HT1080 (cell line): ENCODE measurements around the gene CEP85. TPM values are rescaled to one million over a fixed set of nuclear protein-coding genes. Genes with fewer than 3 reads are reported as not detected.
"Not testable (repeated sequence)": the region's sequence is repeated elsewhere in the genome, so short reads cannot be mapped to it uniquely, and the experiment has no call there.

Experiments used
- DNase-seq: peaks from one replicate; pipeline ENCODE4 v3.0.0-alpha.2; 2015; ENCODE audit warnings: low read depth
- total RNA-seq: library from RNA; depleted of rRNA; stranded (reverse); fragments of >200 nt; shearing (Covaris generic); gene quantifications from 2 replicates; pipeline ENCODE4 v1.2.3, GENCODE V29; 2014; rRNA removed

CEP85 gene
- total RNA-seq, 1 experiment from 2014 or later, result 18.3 TPM

- no peak for DNase-seq
Observed at GRCh38 chr1:26307363-26307781, 73.4 kb downstream of the CEP85 start.

- not testable (repeated sequence) for DNase-seq
Observed at GRCh38 chr1:26307966-26308899, 74.2 kb downstream of the CEP85 start.

GRCh38 chr1:26314501-26314900, 80.5 kb downstream of the CEP85 start:
- DNase-seq, result no peak

- DNase-seq, result no peak
Observed at GRCh38 chr1:26315874-26316850, 82.2 kb downstream of the CEP85 start.

GRCh38 chr1:26317146-26317545, 83.1 kb downstream of the CEP85 start:
- DNase-seq, result no peak

GRCh38 chr1:26317612-26318337, 83.8 kb downstream of the CEP85 start, which contains the start of gene CD52:
Gene CD52 (plus strand): TSS chr1:26317958. CDS start chr1:26318018, 60 bp downstream.
- no peak for DNase-seq

GRCh38 chr1:26318338-26319064, 84.5 kb downstream of the CEP85 start:
- DNase-seq, result no peak

GRCh38 chr1:26320896-26321295, 86.9 kb downstream of the CEP85 start:
- no peak for DNase-seq

GRCh38 chr1:26321315-26322041, 87.5 kb downstream of the CEP85 start:
- DNase-seq, result peak; percentile 76

GRCh38 chr1:26322042-26322331, 88.0 kb downstream of the CEP85 start:
- no peak for DNase-seq

GRCh38 chr1:26323382-26323781, 89.4 kb downstream of the CEP85 start:
- DNase-seq, result no peak

- DNase-seq, result no peak
Observed at GRCh38 chr1:26324550-26324949, 90.5 kb downstream of the CEP85 start.

- DNase-seq, result no peak
Observed at GRCh38 chr1:26327956-26328362, 94.0 kb downstream of the CEP85 start.

Other genes starting within 250 kb of the CEP85 start
- 5.4 and 7.1 TPM in 2 replicates for gene PAFAH2, start 236.1 kb upstream of the CEP85 start, total RNA-seq
- not detected in 2 replicates for gene EXTL1, start 212.4 kb upstream of the CEP85 start, total RNA-seq
- gene SLC30A2, start 188.1 kb upstream of the CEP85 start, total RNA-seq, result not detected in 2 replicates
- not detected in 2 replicates for gene TRIM63, start 166.6 kb upstream of the CEP85 start, total RNA-seq
- 4.0 and 4.5 TPM in 2 replicates for gene PDIK1L, start 122.4 kb upstream of the CEP85 start, total RNA-seq
- 0.10 and 0.19 TPM in 2 replicates for gene FAM110D, start 75.1 kb upstream of the CEP85 start, total RNA-seq
- gene C1orf232, start 65.2 kb upstream of the CEP85 start, total RNA-seq, result not detected in 2 replicates
- gene ZNF593, start 64.3 kb upstream of the CEP85 start, total RNA-seq, result 51.1 and 51.9 TPM in 2 replicates
- not detected in 2 replicates for gene ZNF593OS, start 62.4 kb upstream of the CEP85 start, total RNA-seq
- gene CNKSR1, start 56.7 kb upstream of the CEP85 start, total RNA-seq, result 0.10 and 0.26 TPM in 2 replicates
- gene CATSPER4, start 43.6 kb upstream of the CEP85 start, total RNA-seq, result not detected in 2 replicates
- 143 and 314 TPM in 2 replicates for gene SH3BGRL3, start 45.9 kb downstream of the CEP85 start, total RNA-seq
- gene UBXN11, start 72.4 kb downstream of the CEP85 start, total RNA-seq, result 4.0 and 4.5 TPM in 2 replicates
- not detected in 2 replicates for gene CD52, start 83.8 kb downstream of the CEP85 start, total RNA-seq
- gene CRYBG2, start 119.9 kb downstream of the CEP85 start, total RNA-seq, result 0.03 and 0.27 TPM in 2 replicates
- not detected in 2 replicates for gene ZNF683, start 138.6 kb downstream of the CEP85 start, total RNA-seq
- gene LIN28A, start 176.6 kb downstream of the CEP85 start, total RNA-seq, result not detected in 2 replicates
- gene DHDDS, start 198.1 kb downstream of the CEP85 start, total RNA-seq, result 18.1 and 26.2 TPM in 2 replicates
- gene HMGN2, start 238.2 kb downstream of the CEP85 start, total RNA-seq, result 453 and 631 TPM in 2 replicates